PFSK-1 (cell line): Measurements from ENCODE around the gene RBBP8.

Source experiments
- POLR2AphosphoS5 ChIP-seq: IDR thresholded peaks from 2 replicates; pipeline ENCODE4 v1.6.1; 2012; ENCODE audit warnings: low read depth, mild to moderate bottlenecking, control low read depth, low read length, moderate library complexity
- TF ChIP-seq, protein P1 (sequence below), 2 experiments: IDR thresholded peaks; 2 replicates each; pipeline versions ENCODE4 v1.6.1 to v1.8.0; 2011 to 2012; ENCODE audit warnings: low read depth in 2 of 2, low read length in 2 of 2, control low read depth in 1 of 2, inconsistent platforms in 1 of 2, mild to moderate bottlenecking in 1 of 2, moderate library complexity in 1 of 2; ENCODE audit not compliant: insufficient read depth in 1 of 2

DNA sequence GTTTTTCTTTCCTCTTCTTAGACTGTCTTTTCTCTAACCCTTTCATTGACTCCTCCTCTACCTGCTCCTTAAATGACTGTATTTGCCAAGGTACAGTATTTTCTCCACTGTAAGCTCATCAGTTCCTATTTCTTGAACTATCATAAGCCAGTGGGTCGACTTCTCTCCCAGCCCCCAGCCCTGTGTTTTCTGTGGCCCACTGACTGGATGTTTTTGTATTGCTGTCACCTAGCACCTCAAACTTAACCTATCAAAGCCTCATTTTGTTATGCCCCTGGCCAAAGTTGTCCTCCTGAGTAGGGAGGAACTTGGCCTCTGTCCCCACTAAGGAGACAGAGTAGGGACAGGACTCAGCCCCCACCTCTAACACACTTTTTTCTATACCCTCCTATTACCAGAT, 136.8 kb downstream of the RBBP8 start:
- TF ChIP-seq, protein P1, sequence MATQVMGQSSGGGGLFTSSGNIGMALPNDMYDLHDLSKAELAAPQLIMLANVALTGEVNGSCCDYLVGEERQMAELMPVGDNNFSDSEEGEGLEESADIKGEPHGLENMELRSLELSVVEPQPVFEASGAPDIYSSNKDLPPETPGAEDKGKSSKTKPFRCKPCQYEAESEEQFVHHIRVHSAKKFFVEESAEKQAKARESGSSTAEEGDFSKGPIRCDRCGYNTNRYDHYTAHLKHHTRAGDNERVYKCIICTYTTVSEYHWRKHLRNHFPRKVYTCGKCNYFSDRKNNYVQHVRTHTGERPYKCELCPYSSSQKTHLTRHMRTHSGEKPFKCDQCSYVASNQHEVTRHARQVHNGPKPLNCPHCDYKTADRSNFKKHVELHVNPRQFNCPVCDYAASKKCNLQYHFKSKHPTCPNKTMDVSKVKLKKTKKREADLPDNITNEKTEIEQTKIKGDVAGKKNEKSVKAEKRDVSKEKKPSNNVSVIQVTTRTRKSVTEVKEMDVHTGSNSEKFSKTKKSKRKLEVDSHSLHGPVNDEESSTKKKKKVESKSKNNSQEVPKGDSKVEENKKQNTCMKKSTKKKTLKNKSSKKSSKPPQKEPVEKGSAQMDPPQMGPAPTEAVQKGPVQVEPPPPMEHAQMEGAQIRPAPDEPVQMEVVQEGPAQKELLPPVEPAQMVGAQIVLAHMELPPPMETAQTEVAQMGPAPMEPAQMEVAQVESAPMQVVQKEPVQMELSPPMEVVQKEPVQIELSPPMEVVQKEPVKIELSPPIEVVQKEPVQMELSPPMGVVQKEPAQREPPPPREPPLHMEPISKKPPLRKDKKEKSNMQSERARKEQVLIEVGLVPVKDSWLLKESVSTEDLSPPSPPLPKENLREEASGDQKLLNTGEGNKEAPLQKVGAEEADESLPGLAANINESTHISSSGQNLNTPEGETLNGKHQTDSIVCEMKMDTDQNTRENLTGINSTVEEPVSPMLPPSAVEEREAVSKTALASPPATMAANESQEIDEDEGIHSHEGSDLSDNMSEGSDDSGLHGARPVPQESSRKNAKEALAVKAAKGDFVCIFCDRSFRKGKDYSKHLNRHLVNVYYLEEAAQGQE (IDR thresholded peaks at IDR 0.05; ENCODE audit: insufficient read depth in 1 of 2, low read depth in 2 of 2, low read length in 2 of 2): no peak
- no peak for TF ChIP-seq POLR2AphosphoS5
